HepG2 (cell line): ENCODE data around the gene CPXM1. TPM values are rescaled to one million over a fixed set of nuclear protein-coding genes. Genes with fewer than 3 reads are reported as not detected.

Source experiments
- ATAC-seq: fragments of 200-7000 bp; cut with Tn5 transposase; 3 replicates; pipeline ENCODE4 v1.9.1; 2020; ENCODE audit warnings: mild to moderate bottlenecking, moderate library complexity
- BruUV-seq: library from RNA; stranded (reverse); fragments of 400-500 nt; replicated peaks from 2 replicates; lab custom pipeline; 2021; lab: Mats Ljungman, UMichigan
- CTCF ChIA-PET: fragments of 300-600 bp; formaldehyde crosslinking; extraction: SDS; loops from one replicate; lab custom pipeline; 2021; ENCODE audit warnings: low total read pairs, inconsistent platforms, low intra/inter-chr PET ratio; lab: Yijun Ruan, JAX
- POLR2A ChIA-PET: fragments of 350-600 bp; sonication (Branson Sonifier 250); formaldehyde crosslinking; loops from one replicate; lab custom pipeline; 2020; ENCODE audit warnings: antibody characterized with exemption, inconsistent platforms; lab: Yijun Ruan, JAX
- DNase-seq: peaks from one replicate; pipeline ENCODE4 v3.0.0-alpha.2; 2015; ENCODE audit warnings: low spot score
- FAIRE-seq: peaks from 3 replicates; lab custom pipeline; 2011; peaks lifted over from hg19 to GRCh38; lab: Jason Lieb, UNC
- H2AFZ ChIP-seq: one replicate; pipeline ENCODE4 v1.6.1; 2011; ENCODE audit warnings: low read length, inconsistent platforms
- H3K27ac ChIP-seq: fragments of 300-600 bp; 3 replicates; pipeline ENCODE4 v1.8.0; 2011; ENCODE audit warnings: mixed run types, mild to moderate bottlenecking, mixed read lengths, low read length, inconsistent platforms; ENCODE audit not compliant: insufficient read depth; ENCODE audit errors: extremely low read length
- H3K27me3 ChIP-seq, 2 experiments: fragments of 200-600 bp in 1 of 2; 2 replicates in 1 of 2; 3 replicates in 1 of 2; pipeline versions ENCODE4 v1.6.0 to v1.8.0; 2011; ENCODE audit warnings: low read length in 2 of 2, mild to moderate bottlenecking in 2 of 2, moderate library complexity in 2 of 2, inconsistent platforms in 1 of 2; ENCODE audit not compliant: insufficient read depth in 2 of 2, control insufficient read depth in 1 of 2
- H3K36me3 ChIP-seq, 2 experiments: fragments of 200-600 bp in 1 of 2; replicated peaks in 1 of 2; 2 replicates in 1 of 2; 3 replicates in 1 of 2; pipeline versions ENCODE4 v1.5.1 to v1.8.0; 2011; ENCODE audit warnings: low read length in 2 of 2, inconsistent platforms in 1 of 2; ENCODE audit not compliant: insufficient read depth in 2 of 2, control insufficient read depth in 1 of 2
- H3K4me1 ChIP-seq: 2 replicates; pipeline ENCODE4 v1.5.1; 2012; ENCODE audit warnings: low read length, inconsistent platforms; ENCODE audit not compliant: insufficient read depth
- H3K4me2 ChIP-seq: 2 replicates; pipeline ENCODE4 v1.6.0; 2011; ENCODE audit warnings: low read depth, low read length, inconsistent platforms
- H3K4me3 ChIP-seq, 3 experiments: fragments of 200-600 bp in 1 of 3; sonication (generic), shearing (Covaris generic) in 1 of 3; replicated peaks in 1 of 3; 2 replicates each; pipeline ENCODE4 v1.5.1; 2011 to 2016; ENCODE audit warnings: low read length in 3 of 3, inconsistent platforms in 2 of 3, low read depth in 2 of 3, mild to moderate bottlenecking in 2 of 3, control low read depth in 1 of 3, mixed read lengths in 1 of 3; ENCODE audit not compliant: insufficient read depth in 1 of 3
- H3K79me2 ChIP-seq: one replicate; pipeline ENCODE4 v1.6.1; 2011; ENCODE audit warnings: low read length, inconsistent platforms; ENCODE audit not compliant: insufficient read depth
- H3K9ac ChIP-seq: 2 replicates; pipeline ENCODE4 v1.6.0; 2011; ENCODE audit warnings: mild to moderate bottlenecking, low read depth, low read length, inconsistent platforms; ENCODE audit not compliant: insufficient read depth
- H3K9me3 ChIP-seq: 2 replicates; pipeline ENCODE4 v1.5.1; 2012; ENCODE audit warnings: mild to moderate bottlenecking, low read length
- H4K20me1 ChIP-seq: 2 replicates; pipeline ENCODE4 v1.6.0; 2011; ENCODE audit warnings: inconsistent platforms, mild to moderate bottlenecking, low read length, moderate library complexity; ENCODE audit not compliant: insufficient read depth
- ATF3 ChIP-seq: sonication (generic); formaldehyde crosslinking; IDR thresholded peaks from 2 replicates; pipeline ENCODE4 v1.4.0; 2020; ENCODE audit warnings: missing genetic modification reagents
- GZF1 ChIP-seq: sonication (generic); formaldehyde crosslinking; IDR thresholded peaks from 2 replicates; pipeline ENCODE4 v1.5.1; 2020; ENCODE audit warnings: mild to moderate bottlenecking, missing genetic modification reagents
- REXO4 ChIP-seq: sonication (generic); formaldehyde crosslinking; IDR thresholded peaks from 2 replicates; pipeline ENCODE4 v1.8.0; 2022; ENCODE audit warnings: missing genetic modification reagents, mild to moderate bottlenecking, borderline replicate concordance
- SP4 ChIP-seq: sonication (generic); formaldehyde crosslinking; IDR thresholded peaks from 2 replicates; pipeline ENCODE4 v1.8.1; 2023; ENCODE audit warnings: mild to moderate bottlenecking, missing genetic modification reagents
- ZFX ChIP-seq: sonication (generic); formaldehyde crosslinking; IDR thresholded peaks from 2 replicates; pipeline ENCODE4 v1.4.0; 2020; ENCODE audit warnings: mild to moderate bottlenecking, low read depth, missing genetic modification reagents, moderate library complexity
- ZFY ChIP-seq: sonication (generic); formaldehyde crosslinking; IDR thresholded peaks from 2 replicates; pipeline ENCODE4 v1.4.0; 2020; ENCODE audit warnings: missing genetic modification reagents
- ZNF280B ChIP-seq: sonication (generic); formaldehyde crosslinking; IDR thresholded peaks from 2 replicates; pipeline ENCODE4 v1.5.0; 2020; ENCODE audit warnings: missing genetic modification reagents, mild to moderate bottlenecking, borderline replicate concordance
- ZNF350 ChIP-seq: sonication (generic); formaldehyde crosslinking; IDR thresholded peaks from 2 replicates; pipeline ENCODE4 v1.4.0; 2020; ENCODE audit warnings: mild to moderate bottlenecking, low read depth, missing genetic modification reagents, borderline replicate concordance
- ZNF883 ChIP-seq: sonication (generic); formaldehyde crosslinking; IDR thresholded peaks from 2 replicates; pipeline ENCODE4 v1.5.1; 2020; ENCODE audit warnings: mild to moderate bottlenecking, missing genetic modification reagents; ENCODE audit errors: not compliant biosample characterization
- ZNF891 ChIP-seq: sonication (generic); formaldehyde crosslinking; IDR thresholded peaks from 2 replicates; pipeline ENCODE4 v1.5.0; 2020; ENCODE audit warnings: mild to moderate bottlenecking, missing genetic modification reagents
- WGBS: methylation state at CpG from one replicate; pipeline ENCODE4 v1.1.6; 2017; ENCODE audit warnings: low lambda C conversion rate; 5-methylcytosine and 5-hydroxymethylcytosine counted together
- in situ Hi-C: cut with HindIII; loops from 2 replicates; pipeline ENCODE4 v1.10.0; 2017; ENCODE audit warnings: low pct_unique_long_range_greater_than_20kb; ENCODE audit not compliant: extremely low pct_ligation_motif_present
- intact Hi-C: fragments of 100-400 bp; cut with micrococcal nuclease; formaldehyde crosslinking; loops from one replicate; pipeline ENCODE4 v1.10.0; 2022; ENCODE audit not compliant: unreplicated experiment
- polyA plus RNA-seq, 8 experiments: library from polyadenylated mRNA; depleted of rRNA in 3 of 8; stranded (reverse) in 7 of 8; unstranded in 1 of 8; fragments of >200 nt; fragmentation: Illumina TruSeq in 4 of 8; extraction: Trizol in 4 of 8; gene quantifications; 2 replicates each; pipeline versions ENCODE4 v1.2.1 to v1.2.3, GENCODE V29; 2011 to 2016; ENCODE audit warnings: low read depth in 4 of 8, missing spikeins in 1 of 8, mixed read lengths in 1 of 8; ENCODE audit not compliant: insufficient read depth in 1 of 8
- total RNA-seq, 5 experiments: library from RNA; depleted of rRNA; stranded (reverse); fragments of >200 nt; fragmentation: Illumina TruSeq; extraction: Trizol; gene quantifications; 2 replicates each; pipeline ENCODE4 v1.2.3, GENCODE V29; 2016; ENCODE audit warnings: low read depth in 1 of 5
- TF ChIP-seq, protein P1 (sequence below): sonication (generic); formaldehyde crosslinking; IDR thresholded peaks from 2 replicates; pipeline ENCODE4 v1.4.0; 2020; ENCODE audit warnings: mild to moderate bottlenecking, missing genetic modification reagents
- TF ChIP-seq, protein P2 (sequence below): sonication (generic); formaldehyde crosslinking; IDR thresholded peaks from 2 replicates; pipeline ENCODE4 v1.5.1; 2020; ENCODE audit warnings: mild to moderate bottlenecking, missing genetic modification reagents, moderate library complexity

CPXM1 gene
- total and polyA plus RNA-seq, 2 of the 13 experiments (the other 11 are each of a cell fraction or from before 2014, with no cell fraction given) = 0.07 TPM; not detected in 1

DNA sequence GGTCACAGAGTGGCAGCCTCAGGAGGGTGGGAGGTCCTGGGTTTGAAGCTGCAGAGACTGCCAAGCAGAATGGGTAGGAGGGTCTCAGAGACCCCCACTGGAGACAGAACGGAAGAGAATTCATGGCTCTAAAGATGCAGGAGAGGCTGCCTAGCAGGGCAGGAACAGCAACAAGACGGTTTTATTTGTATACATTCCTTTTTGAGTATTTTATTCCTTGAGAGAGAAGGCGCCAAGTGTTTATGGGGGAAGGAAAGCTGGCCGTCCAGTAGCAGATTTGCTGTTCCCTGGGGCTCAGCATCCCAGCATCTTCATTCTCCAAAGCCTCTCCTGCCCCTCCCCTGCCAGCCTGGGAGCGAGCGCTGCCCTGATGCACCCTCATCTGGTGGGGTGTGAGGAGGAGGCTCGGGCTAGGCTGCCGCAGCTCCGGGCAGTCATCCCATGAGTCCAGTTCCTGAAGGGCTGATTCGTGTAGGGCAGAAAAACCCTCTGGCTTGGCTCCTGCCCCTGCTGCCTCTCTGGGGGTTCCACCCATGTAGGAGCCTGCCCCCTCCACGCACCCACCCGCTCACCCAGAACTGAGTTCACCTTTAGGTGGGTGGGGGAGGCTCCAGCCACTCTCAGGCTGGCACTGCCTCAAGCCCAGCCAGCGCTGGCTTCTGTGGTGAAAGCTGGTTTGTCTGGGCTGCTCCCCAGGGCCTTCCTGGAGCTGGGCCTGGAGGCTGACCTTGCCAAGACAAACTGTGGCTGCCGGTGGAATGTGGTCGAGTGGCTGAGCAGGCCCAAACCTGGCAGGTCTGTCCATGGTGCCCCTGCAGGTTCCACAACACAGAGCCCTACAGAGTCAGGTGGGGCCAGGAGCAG lies 32.4 kb downstream of the CPXM1 start:
- TF ChIP-seq ZFY (CRISPR knock-in tag) = peak; percentile 21; the same call in 1 of the 2 replicates
- TF ChIP-seq ZNF280B = peak; percentile 50; the same call in 1 of the 2 replicates
- no peak for TF ChIP-seq GZF1 (CRISPR knock-in tag)
- 0 out of 2 replicates have a peak, but pooled peaks have one; percentile 26 for TF ChIP-seq ZNF350 (CRISPR knock-in tag)
- peak; percentile 27; the same call in 1 of the 2 replicates for TF ChIP-seq ZNF891
- 0 out of 2 replicates have a peak, but pooled peaks have one; percentile 34 for TF ChIP-seq ZFX (CRISPR knock-in tag)
- TF ChIP-seq, protein P1, sequence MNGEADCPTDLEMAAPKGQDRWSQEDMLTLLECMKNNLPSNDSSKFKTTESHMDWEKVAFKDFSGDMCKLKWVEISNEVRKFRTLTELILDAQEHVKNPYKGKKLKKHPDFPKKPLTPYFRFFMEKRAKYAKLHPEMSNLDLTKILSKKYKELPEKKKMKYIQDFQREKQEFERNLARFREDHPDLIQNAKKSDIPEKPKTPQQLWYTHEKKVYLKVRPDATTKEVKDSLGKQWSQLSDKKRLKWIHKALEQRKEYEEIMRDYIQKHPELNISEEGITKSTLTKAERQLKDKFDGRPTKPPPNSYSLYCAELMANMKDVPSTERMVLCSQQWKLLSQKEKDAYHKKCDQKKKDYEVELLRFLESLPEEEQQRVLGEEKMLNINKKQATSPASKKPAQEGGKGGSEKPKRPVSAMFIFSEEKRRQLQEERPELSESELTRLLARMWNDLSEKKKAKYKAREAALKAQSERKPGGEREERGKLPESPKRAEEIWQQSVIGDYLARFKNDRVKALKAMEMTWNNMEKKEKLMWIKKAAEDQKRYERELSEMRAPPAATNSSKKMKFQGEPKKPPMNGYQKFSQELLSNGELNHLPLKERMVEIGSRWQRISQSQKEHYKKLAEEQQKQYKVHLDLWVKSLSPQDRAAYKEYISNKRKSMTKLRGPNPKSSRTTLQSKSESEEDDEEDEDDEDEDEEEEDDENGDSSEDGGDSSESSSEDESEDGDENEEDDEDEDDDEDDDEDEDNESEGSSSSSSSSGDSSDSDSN (CRISPR knock-in tag) = peak; percentile 15; the same call in 1 of the 2 replicates
- TF ChIP-seq REXO4 (CRISPR knock-in tag) = no peak
- no peak for TF ChIP-seq ATF3
- TF ChIP-seq ZNF883 = peak; percentile 31
- TF ChIP-seq, protein P2, sequence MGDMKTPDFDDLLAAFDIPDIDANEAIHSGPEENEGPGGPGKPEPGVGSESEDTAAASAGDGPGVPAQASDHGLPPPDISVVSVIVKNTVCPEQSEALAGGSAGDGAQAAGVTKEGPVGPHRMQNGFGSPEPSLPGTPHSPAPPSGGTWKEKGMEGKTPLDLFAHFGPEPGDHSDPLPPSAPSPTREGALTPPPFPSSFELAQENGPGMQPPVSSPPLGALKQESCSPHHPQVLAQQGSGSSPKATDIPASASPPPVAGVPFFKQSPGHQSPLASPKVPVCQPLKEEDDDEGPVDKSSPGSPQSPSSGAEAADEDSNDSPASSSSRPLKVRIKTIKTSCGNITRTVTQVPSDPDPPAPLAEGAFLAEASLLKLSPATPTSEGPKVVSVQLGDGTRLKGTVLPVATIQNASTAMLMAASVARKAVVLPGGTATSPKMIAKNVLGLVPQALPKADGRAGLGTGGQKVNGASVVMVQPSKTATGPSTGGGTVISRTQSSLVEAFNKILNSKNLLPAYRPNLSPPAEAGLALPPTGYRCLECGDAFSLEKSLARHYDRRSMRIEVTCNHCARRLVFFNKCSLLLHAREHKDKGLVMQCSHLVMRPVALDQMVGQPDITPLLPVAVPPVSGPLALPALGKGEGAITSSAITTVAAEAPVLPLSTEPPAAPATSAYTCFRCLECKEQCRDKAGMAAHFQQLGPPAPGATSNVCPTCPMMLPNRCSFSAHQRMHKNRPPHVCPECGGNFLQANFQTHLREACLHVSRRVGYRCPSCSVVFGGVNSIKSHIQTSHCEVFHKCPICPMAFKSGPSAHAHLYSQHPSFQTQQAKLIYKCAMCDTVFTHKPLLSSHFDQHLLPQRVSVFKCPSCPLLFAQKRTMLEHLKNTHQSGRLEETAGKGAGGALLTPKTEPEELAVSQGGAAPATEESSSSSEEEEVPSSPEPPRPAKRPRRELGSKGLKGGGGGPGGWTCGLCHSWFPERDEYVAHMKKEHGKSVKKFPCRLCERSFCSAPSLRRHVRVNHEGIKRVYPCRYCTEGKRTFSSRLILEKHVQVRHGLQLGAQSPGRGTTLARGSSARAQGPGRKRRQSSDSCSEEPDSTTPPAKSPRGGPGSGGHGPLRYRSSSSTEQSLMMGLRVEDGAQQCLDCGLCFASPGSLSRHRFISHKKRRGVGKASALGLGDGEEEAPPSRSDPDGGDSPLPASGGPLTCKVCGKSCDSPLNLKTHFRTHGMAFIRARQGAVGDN = peak; percentile 27; the same call in 1 of the 2 replicates
- 0 out of 2 replicates have a peak, but pooled peaks have one; percentile 17 for TF ChIP-seq SP4 (CRISPR knock-in tag)
- POLR2A ChIA-PET = no interaction called here
- Histone ChIP-seq H3K4me2 (no peak overlapping the region), H3K27ac (no peak overlapping the region), H3K4me3 (no peak overlapping the region), H3K9ac (no peak overlapping the region), H3K9me3 (no peaks in the 10 kb centered on the region), H3K79me2 (no peaks in the 10 kb centered on the region), H3K4me1 (peaks cover under 1% of the 10 kb centered on the region; the same call in 1 of the 2 replicates), H3K27me3 (peaks cover 14 to 54% of the 10 kb centered on the region in 2 experiments), H2AFZ (no peak overlapping the region), H4K20me1 (no peaks in the 10 kb centered on the region), H3K36me3 (no peaks in the 10 kb centered on the region)
- no TSS peak for BruUV-seq
- CTCF ChIA-PET = no interaction called here
- ATAC-seq = peak; percentile 70
- no peak for FAIRE-seq
- no peak for DNase-seq
- in situ Hi-C loops = no loop called here
- intact Hi-C loops = no loop called here
- WGBS = 16% methylated on average over 11 of the region's 15 CpGs
